ENCODE measurements around the gene GPR34.

DNA sequence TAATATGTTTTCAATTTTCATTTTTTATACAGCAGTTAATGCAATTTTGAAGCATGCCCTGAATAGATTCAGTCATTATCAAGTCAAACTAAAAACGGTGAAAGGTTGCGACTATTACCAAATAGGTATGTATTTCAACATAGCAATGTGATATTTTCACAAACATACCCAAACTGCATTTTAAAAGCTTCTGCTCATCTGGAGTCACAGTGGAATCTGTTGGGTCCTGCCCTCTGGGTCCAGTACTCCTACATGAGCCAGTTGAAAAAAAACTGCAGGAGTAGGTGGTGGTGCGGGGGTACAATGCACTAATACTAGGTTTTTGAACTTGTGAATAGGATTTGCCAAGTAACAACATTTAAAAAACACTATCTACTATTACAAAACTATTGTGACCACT is 938 bp downstream of the GPR34 start:
- no peak for TF ChIP-seq GABPA (IDR thresholded peaks at IDR 0.05 in 1 of 2, conservative IDR thresholded peaks at IDR 0.05 in 1 of 2)
- TF ChIP-seq, protein P1, sequence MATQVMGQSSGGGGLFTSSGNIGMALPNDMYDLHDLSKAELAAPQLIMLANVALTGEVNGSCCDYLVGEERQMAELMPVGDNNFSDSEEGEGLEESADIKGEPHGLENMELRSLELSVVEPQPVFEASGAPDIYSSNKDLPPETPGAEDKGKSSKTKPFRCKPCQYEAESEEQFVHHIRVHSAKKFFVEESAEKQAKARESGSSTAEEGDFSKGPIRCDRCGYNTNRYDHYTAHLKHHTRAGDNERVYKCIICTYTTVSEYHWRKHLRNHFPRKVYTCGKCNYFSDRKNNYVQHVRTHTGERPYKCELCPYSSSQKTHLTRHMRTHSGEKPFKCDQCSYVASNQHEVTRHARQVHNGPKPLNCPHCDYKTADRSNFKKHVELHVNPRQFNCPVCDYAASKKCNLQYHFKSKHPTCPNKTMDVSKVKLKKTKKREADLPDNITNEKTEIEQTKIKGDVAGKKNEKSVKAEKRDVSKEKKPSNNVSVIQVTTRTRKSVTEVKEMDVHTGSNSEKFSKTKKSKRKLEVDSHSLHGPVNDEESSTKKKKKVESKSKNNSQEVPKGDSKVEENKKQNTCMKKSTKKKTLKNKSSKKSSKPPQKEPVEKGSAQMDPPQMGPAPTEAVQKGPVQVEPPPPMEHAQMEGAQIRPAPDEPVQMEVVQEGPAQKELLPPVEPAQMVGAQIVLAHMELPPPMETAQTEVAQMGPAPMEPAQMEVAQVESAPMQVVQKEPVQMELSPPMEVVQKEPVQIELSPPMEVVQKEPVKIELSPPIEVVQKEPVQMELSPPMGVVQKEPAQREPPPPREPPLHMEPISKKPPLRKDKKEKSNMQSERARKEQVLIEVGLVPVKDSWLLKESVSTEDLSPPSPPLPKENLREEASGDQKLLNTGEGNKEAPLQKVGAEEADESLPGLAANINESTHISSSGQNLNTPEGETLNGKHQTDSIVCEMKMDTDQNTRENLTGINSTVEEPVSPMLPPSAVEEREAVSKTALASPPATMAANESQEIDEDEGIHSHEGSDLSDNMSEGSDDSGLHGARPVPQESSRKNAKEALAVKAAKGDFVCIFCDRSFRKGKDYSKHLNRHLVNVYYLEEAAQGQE (IDR thresholded peaks at IDR 0.05), result no peak
- TF ChIP-seq, protein P2, sequence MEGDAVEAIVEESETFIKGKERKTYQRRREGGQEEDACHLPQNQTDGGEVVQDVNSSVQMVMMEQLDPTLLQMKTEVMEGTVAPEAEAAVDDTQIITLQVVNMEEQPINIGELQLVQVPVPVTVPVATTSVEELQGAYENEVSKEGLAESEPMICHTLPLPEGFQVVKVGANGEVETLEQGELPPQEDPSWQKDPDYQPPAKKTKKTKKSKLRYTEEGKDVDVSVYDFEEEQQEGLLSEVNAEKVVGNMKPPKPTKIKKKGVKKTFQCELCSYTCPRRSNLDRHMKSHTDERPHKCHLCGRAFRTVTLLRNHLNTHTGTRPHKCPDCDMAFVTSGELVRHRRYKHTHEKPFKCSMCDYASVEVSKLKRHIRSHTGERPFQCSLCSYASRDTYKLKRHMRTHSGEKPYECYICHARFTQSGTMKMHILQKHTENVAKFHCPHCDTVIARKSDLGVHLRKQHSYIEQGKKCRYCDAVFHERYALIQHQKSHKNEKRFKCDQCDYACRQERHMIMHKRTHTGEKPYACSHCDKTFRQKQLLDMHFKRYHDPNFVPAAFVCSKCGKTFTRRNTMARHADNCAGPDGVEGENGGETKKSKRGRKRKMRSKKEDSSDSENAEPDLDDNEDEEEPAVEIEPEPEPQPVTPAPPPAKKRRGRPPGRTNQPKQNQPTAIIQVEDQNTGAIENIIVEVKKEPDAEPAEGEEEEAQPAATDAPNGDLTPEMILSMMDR (IDR thresholded peaks at IDR 0.05; ENCODE audit: low read depth, low read length, missing input control), result no peak
- TF ChIP-seq SP1 (IDR thresholded peaks at IDR 0.05), result peak; percentile 67
- TF ChIP-seq TAF1 (conservative IDR thresholded peaks at IDR 0.05), result no peak
- TF ChIP-seq, protein P3, sequence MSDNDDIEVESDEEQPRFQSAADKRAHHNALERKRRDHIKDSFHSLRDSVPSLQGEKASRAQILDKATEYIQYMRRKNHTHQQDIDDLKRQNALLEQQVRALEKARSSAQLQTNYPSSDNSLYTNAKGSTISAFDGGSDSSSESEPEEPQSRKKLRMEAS (IDR thresholded peaks at IDR 0.05), result no peak
- TF ChIP-seq YY1 (IDR thresholded peaks at IDR 0.05), result no peak

Data from liver (tissue), 3 donors.